Epithelial cell of prostate (primary cell): ENCODE measurements around the gene ATCAY.
"Not testable (repeated sequence)": the region's sequence is repeated elsewhere in the genome, so short reads cannot be mapped to it uniquely, and the experiment has no call there.

Source experiments
- DNase-seq: peaks from one replicate; pipeline ENCODE4 v3.0.0-alpha.2; 2011; ENCODE audit warnings: low read depth, low spot score
- H3K27ac ChIP-seq: fragments of 450-650 bp; 2 replicates; pipeline ENCODE4 v1.5.1; 2017; ENCODE audit warnings: mild to moderate bottlenecking

ATCAY gene

DNA sequence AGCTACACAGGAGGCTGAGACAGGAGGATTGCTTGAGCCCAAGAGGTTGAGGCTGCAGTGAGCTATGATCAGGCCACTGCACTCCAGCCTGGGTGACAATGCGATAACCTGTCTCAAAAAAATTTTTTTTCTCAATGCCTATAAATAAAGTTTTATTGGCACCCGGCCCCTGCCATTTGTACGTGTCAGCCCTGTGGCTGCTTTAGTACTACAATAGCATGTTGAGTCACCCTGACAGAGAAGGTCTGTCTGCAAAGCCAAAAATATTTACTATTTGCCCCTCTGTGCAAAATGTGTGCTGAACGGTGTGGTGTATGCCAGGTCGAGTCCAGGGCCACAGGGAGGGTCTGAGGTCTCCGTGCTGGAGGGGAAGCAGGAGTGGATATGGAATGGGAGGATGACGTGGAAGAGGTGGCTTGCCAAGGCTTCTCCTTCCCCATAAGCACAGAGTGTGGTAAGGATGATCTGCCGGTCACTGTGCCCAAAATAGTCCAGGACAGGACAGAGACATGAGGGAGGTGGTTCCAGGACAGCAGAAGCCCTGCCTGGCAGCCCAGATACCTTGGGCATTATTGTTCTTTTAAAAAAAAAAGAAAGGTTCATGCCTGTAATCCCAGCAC is 62.4 kb downstream of the ATCAY start:
- no peak for DNase-seq
- H3K27ac ChIP-seq, result no peak overlapping the region

DNA sequence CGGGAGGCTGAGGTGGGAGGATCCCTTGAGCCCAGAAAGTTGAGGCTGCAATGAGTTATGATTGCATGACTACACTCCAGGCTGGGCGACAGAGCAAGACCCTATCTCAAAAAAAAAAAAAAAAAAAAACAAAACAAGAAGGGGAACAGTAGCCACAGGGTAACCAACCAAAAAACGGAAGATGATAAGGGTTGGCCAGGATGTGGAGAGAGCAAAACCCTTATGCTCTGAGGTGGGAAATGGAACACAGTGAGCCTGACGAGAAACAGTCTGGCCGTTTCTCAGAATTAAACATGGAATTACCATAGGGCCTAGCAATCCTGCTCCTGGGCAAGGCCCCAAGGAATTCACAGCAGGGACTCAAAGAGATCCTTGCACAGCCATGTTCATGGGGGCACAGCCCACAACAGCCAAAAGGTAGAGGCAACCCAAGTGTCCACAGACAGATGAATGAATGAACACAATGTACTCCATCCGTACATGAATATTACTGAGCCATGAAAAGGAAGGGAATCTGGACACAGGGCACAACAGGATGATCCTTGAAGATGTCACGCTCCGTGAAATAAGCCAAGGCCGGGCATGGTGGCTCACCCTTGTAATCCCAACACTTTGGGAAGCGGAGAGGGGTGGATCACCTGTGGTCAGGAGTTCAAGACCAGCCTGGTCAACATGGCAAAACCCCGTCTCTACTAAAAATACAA is 63.7 kb downstream of the ATCAY start:
- no peak overlapping the region for H3K27ac ChIP-seq
- DNase-seq, result no peak

DNA sequence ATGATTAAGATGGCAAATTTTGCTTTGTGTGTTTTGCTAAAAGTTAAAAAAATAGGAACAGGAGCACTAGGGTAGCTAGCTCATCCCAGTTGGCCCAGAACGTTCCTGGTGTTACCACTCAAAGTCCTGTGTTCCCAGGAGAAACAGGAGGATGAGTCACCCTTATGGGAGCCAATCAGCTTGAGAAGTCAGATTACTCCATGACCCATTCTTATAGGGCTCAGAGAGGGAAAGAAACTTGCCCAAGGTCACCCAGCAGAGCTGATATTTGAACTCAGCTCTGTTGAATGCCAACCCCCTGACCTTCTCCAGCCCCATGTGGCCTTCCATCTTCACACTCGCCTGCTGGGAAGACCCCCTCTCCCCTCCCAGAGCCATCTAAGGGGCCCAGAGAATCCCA is 65.4 kb downstream of the ATCAY start:
- DNase-seq, result no peak
- no peak overlapping the region for H3K27ac ChIP-seq

DNA sequence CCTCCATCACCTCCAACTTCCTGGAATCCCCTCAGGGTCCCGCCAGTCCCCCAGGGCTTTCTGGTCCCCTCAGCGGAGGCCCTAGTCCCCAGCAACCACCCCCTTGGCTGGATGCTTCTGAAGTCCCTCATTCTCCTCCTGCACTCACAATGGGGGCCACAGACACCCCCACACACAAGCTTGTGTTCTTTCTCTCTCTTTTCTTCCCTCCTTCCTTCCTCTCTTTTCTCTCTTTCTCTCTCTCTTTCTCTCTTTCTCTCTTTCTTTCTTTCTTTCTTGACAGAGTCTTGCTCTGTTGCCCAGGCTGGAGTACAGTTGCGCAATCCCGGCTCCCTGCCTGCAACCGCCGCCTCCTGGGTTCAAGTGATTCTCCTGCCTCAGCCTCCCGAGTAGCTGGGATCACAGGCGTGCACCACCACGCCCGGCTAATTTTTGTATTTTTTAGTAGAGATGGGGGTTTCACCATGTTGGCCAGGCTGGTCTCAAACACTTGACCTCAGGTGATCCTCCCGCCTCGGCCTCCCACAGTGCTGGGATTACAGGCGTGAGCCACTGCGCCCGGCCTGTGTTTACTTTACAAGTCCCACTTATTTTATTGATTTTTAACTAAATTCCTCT is 66.9 kb downstream of the ATCAY start:
- not testable (repeated sequence) for H3K27ac ChIP-seq, DNase-seq

DNA sequence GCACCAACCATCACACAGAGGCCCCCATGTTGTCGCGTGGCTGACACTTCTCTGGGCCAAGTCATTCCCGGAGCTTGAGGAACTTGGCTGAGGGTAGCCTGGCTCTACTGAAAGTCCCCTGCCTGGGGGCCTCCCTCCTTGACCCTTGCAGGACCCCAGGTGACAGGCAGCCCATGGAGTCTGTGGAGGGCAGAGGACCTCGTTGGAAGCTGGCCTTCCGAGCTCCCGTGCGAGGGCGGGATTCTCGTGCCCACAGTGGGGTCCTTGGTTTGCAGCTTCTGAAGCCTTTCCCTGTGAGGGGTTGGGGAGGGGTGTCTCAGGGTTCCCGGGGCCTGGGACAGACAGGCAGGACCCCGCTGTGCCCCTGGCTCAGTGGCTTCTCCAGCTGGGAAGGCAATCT is 68.8 kb downstream of the ATCAY start:
- no peak for DNase-seq
- H3K27ac ChIP-seq, result no peak overlapping the region

DNA sequence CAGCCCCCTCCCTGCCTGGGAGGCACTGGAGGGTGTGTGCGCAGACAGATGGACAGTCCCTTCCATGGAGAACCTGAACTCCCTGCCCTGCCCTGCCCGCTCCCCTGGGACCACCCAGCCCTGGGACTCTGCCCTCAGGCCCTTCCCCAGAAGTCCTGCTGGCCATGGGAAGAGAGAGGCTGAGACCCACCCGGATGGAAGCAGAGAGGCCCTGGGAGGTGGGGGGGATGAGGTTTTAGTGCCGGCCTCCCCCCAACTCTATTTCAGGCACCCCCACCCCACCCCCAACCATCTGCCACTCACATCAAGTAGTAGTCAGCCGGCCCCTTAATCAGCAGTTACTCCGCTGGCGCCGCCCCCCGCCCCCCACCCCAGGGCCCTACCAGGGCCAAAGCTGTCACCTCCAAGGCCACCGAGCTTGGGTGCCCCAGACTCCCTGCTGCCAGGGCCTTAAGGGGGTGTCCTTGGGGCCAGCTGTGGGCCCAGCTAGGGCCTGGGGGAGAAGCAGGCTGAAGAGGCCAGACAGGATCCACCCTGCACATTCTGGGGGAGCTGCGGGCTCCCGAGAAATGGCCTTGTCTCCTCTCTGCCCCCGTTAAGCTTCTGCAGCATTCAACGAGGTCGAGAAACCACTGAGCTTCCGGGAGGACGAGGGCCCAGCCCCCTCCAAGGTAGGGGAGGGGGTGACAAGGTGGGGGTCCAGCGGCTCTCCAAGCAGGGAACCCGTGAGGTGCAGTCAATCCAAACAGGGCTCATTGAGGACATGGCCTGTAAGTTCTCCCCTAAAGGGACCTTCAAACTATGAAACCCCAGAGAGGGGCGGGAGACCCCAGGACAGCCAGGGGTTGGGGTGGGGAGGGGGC is 69.7 kb downstream of the ATCAY start:
- no peak for DNase-seq
- H3K27ac ChIP-seq, result no peak overlapping the region

DNA sequence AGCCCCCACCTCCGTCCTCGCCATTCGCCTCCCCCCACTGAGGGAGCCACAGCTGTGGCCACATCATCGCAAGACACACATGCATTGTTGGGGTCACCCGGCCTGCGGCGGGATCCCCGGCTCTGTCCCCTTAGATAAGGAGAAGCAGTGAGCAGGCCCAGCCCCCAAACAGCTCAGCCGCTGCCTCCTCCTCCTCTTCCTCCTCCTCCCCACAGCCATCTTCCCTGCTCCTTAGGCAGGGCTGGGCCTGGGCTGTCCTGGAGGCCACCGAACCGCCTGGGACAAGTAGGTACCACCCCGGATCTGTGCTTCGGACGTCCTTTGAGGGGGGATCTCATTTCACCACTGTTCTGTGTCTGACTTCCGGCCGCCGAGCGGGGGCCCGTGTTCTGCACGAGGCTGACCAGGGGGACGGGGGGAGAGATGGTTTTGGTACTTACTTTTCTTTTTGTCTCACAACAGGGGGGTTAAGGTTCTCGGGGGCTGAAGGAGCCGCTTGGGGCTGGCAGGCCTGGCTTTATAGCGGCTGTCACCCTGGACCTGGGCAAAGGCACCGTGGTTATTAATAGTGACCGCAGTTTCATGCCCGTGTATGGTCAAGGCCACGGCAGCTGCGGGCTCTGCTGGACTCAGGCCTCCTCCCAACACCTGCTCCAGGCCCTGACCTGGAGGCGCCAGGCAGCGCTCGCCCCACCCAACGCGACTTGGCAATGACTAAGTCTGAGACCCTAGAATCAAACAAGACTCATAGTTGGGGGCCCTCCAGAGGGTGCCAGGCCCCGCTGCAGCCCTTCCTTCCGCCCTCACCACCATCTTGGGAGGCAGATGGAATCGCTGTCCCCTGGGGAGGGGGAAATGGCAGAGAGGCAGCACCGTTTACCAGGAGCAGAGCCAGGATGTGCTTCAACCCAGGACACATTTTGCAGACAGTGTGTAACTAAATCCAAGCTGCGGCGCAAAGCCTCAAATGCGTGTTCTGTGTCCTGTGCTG is 70.7 kb downstream of the ATCAY start:
- DNase-seq, result no peak

DNA sequence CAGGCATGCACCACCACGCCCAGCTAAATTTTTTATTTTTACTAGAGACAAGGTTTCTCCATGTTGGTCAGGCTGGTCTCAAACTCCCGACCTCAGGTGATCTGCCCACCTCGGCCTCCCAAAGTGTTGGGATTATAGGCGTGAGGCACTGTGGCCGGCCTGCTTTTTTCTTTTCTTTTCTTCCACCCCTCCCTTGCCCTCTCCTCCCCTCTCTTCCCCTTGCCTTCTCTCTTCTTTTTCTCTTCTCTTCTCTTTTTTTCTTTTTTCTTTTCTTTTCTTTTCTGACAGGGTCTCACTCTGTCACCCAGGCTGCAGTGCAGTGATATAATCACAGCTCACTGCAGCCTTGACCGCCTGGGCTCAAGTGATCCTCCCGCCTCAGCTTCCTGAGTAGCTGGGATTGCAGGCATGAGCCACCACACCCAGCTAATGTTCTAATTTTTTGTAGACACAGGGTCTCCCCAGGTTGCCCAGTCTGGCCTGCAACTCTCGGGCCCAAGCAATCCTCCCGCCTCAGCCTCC is 72.3 kb downstream of the ATCAY start:
- not testable (repeated sequence) for H3K27ac ChIP-seq

More for the DNA sequence above, 70.7 kb downstream of the ATCAY start:
- H3K27ac ChIP-seq, result no peak overlapping the region

DNA sequence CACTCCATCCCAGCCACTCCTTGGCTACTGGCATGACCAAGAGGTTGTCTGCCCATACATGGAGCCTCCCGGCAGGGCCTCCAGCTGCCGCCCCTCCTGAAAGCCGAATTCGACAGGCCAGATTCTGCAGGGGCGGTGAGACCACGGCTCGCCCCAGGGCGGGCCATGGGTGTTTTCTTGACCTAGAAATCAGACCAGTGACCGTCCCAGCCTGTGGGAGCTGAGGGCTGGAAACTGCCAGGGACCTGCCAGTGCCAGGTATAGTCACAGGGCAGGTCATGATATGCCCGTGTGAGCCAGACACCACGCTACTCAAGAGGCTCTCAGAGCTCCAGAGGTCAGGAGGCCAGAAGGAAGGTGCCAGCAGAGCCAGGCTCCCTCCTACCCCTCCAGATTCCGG is 73.6 kb downstream of the ATCAY start:
- H3K27ac ChIP-seq, result no peak overlapping the region
- DNase-seq, result no peak

More for the DNA sequence above, 72.3 kb downstream of the ATCAY start:
- DNase-seq, result not testable (repeated sequence)

DNA sequence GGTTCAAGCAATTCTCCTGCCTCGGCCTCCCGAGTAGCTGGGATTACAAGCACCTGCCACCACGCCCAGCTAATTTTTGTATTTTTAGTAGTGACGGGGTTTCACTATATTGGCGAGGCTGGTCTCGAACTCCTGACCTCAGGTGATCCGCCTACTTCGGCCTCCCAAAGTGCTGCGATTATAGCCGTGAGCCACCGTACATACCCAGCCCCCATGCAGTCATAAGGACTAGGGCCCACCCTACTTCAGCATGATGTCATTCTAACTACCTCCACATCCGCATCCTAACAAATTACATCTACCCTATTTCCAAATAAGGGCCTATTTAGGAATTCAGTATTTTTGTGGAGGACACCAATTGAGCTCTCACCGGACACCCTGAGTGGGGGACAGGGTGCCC is 74.8 kb downstream of the ATCAY start:
- DNase-seq, H3K27ac ChIP-seq: not testable (repeated sequence)

DNA sequence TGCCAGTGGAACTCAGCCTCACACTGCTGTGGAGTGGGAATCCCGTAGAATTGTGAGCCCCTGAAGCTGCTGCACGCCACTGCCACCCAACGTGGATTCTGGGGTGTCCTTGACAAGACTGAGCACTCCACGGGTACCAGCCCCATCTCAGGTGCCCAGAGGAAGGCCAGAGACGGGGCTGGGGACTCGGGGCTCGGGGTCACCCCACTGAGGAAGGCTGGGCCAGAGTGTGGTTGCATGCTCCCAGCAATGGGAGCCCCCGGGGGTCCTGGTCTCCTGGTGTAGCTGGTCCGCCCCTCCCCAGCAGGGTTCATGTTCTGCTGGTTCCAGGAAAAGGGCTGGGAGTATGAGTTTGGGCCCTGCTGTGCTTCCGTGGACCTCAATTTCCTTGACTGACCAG is 75.2 kb downstream of the ATCAY start:
- no peak for DNase-seq
- H3K27ac ChIP-seq, result no peak overlapping the region

DNA sequence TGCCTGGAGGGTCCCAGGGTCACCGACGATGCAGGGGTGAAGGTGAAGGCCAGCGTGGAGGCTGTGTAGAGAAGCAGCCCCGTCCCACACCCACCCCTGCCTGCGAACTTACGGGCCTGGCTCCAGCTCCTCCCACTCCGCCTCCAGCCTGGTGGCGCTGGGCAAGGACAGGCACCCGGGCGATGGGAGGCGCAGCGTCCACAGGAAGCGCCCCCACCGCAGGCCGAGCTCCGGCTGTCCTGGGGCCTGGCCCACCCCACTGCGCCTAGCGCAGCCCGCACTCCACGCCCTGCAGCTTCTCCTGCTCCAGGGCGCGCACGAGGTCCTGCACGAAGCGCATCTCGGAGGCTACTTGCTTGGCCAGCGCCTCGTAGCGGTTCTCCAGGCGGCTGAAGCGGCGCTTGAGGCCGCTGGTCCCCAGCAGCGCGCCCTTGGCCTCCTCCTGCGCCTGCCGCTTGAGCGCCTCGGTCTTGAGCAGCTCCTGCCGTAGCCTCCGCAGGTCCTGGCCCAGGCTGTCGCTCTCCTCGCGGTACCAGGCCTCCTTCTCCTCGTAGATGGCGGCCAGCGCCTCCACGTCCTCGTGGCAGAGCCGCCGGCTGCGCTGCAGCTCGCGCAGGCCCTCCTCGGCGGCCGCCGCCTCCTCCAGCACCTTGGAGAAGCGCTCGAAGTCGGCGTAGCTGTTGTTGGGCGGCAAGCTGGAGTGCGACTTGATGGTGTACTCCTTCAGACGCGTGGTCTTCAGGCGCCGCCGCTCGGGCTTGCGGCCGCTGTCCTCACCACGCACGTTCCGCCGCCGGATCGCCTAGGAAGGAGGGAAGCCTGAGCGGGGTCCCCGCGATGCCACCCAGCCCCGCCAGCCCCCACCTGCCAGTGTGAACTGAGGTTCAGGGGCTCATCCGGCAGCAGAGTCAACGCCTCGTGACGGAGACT is 78.6 kb downstream of the ATCAY start:
- no peak overlapping the region for H3K27ac ChIP-seq
- DNase-seq, result no peak

DNA sequence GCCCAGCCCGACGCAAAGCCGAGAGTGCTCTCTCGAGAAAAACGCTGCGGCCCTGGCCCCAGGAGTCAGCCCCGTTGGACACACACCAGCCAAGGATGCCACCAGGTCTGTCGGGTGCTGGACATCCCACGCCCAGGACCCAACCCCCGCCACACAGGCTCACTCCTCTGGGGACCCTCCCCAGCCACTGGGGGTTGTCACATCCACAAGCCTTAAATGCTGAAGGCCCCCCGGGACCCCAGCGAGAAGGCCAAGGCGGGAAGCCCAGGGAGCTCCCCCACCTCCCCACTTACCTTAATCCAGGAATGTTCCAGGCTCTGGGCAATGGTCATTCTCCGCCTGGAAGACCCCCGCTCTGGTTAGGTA is 79.3 kb downstream of the ATCAY start:
- no peak overlapping the region for H3K27ac ChIP-seq
- no peak for DNase-seq

DNA sequence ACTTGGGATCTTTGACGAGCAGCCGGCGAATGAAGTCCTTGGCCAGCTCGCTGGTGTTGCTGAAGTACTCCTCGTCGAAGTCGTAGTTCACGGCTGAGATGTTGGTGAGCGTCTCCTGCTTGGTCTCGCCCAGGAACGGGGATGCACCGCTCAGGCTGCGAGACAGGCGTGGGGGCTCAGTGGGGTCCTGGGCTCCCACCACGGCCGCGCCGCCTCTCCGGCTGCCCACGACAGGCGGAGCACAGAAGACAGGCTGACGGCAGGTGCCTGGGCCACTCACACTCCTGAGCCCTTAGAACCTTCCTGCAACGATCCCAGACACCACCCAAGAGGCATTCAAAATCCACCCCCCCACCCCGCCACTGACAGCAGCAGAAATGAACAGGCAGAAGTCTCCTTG is 80.5 kb downstream of the ATCAY start:
- DNase-seq, result no peak
- no peak overlapping the region for H3K27ac ChIP-seq

DNA sequence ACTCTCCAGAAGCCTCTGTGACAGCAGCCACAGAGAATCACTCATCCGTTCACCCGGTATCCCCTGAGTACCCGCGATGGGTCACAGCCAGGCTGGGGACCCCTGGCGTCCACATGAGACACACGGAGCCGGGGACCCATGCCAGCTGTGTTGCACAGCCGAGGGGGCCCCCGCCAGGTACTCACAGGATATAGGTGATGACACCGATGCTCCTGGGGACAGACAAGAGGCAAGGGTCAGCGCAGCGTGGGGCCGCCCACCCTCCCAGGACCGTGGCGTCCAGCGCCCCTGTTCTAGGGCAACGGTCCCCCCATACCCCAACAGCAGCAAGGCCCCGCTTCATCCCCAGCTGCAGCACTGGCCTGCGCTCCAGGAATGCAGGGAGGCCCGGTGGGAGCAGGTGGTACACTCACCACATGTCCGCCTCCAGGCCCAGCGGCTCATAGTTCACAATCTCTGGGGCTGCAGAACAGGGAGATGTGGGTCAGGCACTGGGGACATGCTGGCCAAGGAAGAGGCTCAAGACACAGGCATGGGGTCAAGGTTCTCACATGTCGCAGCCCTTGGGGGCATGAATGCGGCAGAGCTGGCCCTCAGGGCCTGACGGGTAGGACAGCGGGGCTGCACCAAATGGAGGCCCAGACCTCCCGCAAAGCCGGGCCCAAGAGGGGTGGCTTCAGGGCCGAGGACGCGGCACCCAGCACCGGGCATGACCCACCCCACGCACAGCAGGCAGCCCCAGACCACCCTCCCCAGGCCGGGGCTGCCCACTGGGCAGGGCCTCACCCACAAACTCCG is 83.2 kb downstream of the ATCAY start:
- no peak overlapping the region for H3K27ac ChIP-seq
- no peak for DNase-seq

DNA sequence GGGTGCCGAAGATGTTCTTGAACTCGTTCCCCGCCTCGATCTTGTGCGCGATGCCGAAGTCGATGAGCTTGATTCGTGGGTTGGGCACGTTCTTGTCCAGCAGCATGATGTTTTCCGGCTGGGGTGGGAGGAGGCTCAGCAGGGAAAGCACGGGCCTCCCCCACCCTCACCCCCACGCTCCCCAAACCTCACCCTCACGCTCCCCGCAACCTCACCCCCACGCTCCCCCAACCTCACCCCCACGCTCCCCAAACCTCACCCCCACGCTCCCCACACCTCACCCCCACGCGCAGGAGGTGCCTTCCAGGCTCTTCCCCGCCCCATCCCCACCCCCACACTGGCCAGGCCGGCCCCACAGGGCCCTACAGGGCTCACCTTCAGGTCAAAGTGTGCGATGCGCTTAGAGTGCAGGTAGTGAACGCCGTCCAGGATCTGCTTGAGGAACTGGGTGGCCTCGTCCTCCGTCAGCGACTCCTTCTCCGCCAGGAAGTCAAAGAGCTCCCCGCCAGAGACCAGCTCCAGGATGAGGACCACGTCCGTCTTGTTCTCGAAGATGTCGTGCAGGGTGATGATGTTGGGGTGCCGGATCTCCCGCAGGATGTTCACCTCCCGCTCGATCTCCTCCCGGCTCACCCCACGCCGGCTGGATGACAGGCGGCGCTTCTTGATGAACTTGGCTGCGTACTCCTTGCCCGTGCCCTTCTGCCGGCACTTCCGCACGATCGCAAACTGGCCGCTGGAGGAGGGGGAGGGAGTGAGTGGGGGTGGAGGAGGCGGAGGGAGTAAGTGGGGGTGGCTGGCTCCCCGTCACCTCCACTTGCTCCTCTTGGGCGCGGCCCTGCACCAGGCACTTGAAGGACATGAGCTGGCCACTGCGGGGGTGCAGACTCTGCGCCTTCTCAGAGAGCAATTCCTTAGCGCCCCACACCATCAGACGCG is 84.0 kb downstream of the ATCAY start:
- no peak for DNase-seq
- H3K27ac ChIP-seq, result no peak overlapping the region
